Forelimb muscle (tissue), 1 donor: ENCODE data around the gene IFNA6. TPM values are rescaled to one million over a fixed set of nuclear protein-coding genes. Genes with fewer than 3 reads are reported as not detected.
"Not testable (repeated sequence)": the region's sequence is repeated elsewhere in the genome, so short reads cannot be mapped to it uniquely, and the experiment has no call there.

Source experiments
- DNase-seq: peaks from one replicate; pipeline ENCODE4 v3.0.0-alpha.2; 2013; ENCODE audit warnings: low read depth
- polyA plus RNA-seq: library from polyadenylated mRNA; unstranded; fragments of 120-200 nt; gene quantifications from one replicate; pipeline ENCODE4 v1.2.1, GENCODE V29; 2013; ENCODE audit not compliant: insufficient read length

Gene IFNA6
- not detected for polyA plus RNA-seq

- DNase-seq, result no peak
Observed at GRCh38 chr9:21350787-21351186, at the start of gene IFNA6. Gene IFNA6 (minus strand): TSS chr9:21350887. CDS start chr9:21350887, 0 bp downstream.

GRCh38 chr9:21399956-21400355, 49.3 kb upstream of the IFNA6 start:
- no peak for DNase-seq

- DNase-seq, result no peak
Observed at GRCh38 chr9:21398955-21399489, 48.3 kb upstream of the IFNA6 start.

- DNase-seq, result no peak
Observed at GRCh38 chr9:21395778-21396717, 45.4 kb upstream of the IFNA6 start.

- no peak for DNase-seq
Observed at GRCh38 chr9:21392270-21392669, 41.6 kb upstream of the IFNA6 start.

- no peak for DNase-seq
Observed at GRCh38 chr9:21385131-21385670, 34.5 kb upstream of the IFNA6 start, which contains the start of gene IFNA2. Gene IFNA2 (minus strand): TSS chr9:21385398. CDS start chr9:21385329, 69 bp downstream.

- no peak for DNase-seq
Observed at GRCh38 chr9:21383627-21384026, 32.9 kb upstream of the IFNA6 start.

GRCh38 chr9:21381448-21382339, 31.0 kb upstream of the IFNA6 start:
- no peak for DNase-seq

GRCh38 chr9:21371467-21371866, 20.8 kb upstream of the IFNA6 start:
- not testable (repeated sequence) for DNase-seq

GRCh38 chr9:21367957-21368356, 17.3 kb upstream of the IFNA6 start, which contains the start of gene IFNA13:
Gene IFNA13 (minus strand): TSS chr9:21368057. CDS start chr9:21368010, 47 bp downstream.
- no peak for DNase-seq

GRCh38 chr9:21367169-21367568, 16.5 kb upstream of the IFNA6 start:
- DNase-seq, result not testable (repeated sequence)

- no peak for DNase-seq
Observed at GRCh38 chr9:21362287-21362686, 11.6 kb upstream of the IFNA6 start.

- peak; percentile 5 for DNase-seq
Observed at GRCh38 chr9:21357479-21358460, 7.1 kb upstream of the IFNA6 start.

- DNase-seq, result no peak
Observed at GRCh38 chr9:21348430-21348970, 2.2 kb downstream of the IFNA6 start.

- no peak for DNase-seq
Observed at GRCh38 chr9:21340735-21341134, 10.0 kb downstream of the IFNA6 start.

GRCh38 chr9:21336457-21336856, 14.2 kb downstream of the IFNA6 start:
- DNase-seq, result no peak

GRCh38 chr9:21334701-21335632, 15.7 kb downstream of the IFNA6 start, which contains the start of gene KLHL9:
Gene KLHL9 (minus strand): TSS chr9:21335404. CDS start chr9:21334859, 545 bp downstream.
- peak; percentile 77 for DNase-seq

GRCh38 chr9:21333226-21333625, 17.5 kb downstream of the IFNA6 start:
- no peak for DNase-seq
